HepG2 (cell line): Measurements from ENCODE around the gene PRDX2. TPM values are rescaled to one million over a fixed set of nuclear protein-coding genes. Genes with fewer than 3 reads are reported as not detected.

Source experiments
- PRMT3 ChIP-seq: sonication (generic); formaldehyde crosslinking; IDR thresholded peaks from 2 replicates; pipeline ENCODE4 v1.8.1; 2022; ENCODE audit warnings: low read depth, mild to moderate bottlenecking, moderate library complexity, missing genetic modification reagents, borderline replicate concordance
- SNAI1 ChIP-seq: sonication (generic); formaldehyde crosslinking; IDR thresholded peaks from 2 replicates; pipeline ENCODE4 v1.5.0; 2020; ENCODE audit warnings: mild to moderate bottlenecking, missing genetic modification reagents, borderline replicate concordance
- ZFP82 ChIP-seq: sonication (generic); formaldehyde crosslinking; IDR thresholded peaks from 2 replicates; pipeline ENCODE4 v1.5.1; 2020; ENCODE audit warnings: mild to moderate bottlenecking, missing genetic modification reagents, borderline replicate concordance
- ZNF589 ChIP-seq: sonication (generic); formaldehyde crosslinking; conservative IDR thresholded peaks from 2 replicates; pipeline ENCODE4 v1.8.0; 2022; ENCODE audit warnings: mild to moderate bottlenecking, moderate library complexity, missing genetic modification reagents
- polyA plus RNA-seq, 8 experiments: library from polyadenylated mRNA; depleted of rRNA in 3 of 8; stranded (reverse) in 7 of 8; unstranded in 1 of 8; fragments of >200 nt; fragmentation: Illumina TruSeq in 4 of 8; extraction: Trizol in 4 of 8; gene quantifications; 2 replicates each; pipeline versions ENCODE4 v1.2.1 to v1.2.3, GENCODE V29; 2011 to 2016; ENCODE audit warnings: low read depth in 4 of 8, missing spikeins in 1 of 8, mixed read lengths in 1 of 8; ENCODE audit not compliant: insufficient read depth in 1 of 8
- total RNA-seq, 5 experiments: library from RNA; depleted of rRNA; stranded (reverse); fragments of >200 nt; fragmentation: Illumina TruSeq; extraction: Trizol; gene quantifications; 2 replicates each; pipeline ENCODE4 v1.2.3, GENCODE V29; 2016; ENCODE audit warnings: low read depth in 1 of 5
- TF ChIP-seq, protein P1 (sequence below): sonication (generic); formaldehyde crosslinking; IDR thresholded peaks from 2 replicates; pipeline ENCODE4 v1.4.0; 2020; ENCODE audit warnings: mild to moderate bottlenecking, missing genetic modification reagents
- TF ChIP-seq, protein P2 (sequence below): sonication (generic); formaldehyde crosslinking; IDR thresholded peaks from 2 replicates; pipeline ENCODE4 v1.5.0; 2020; ENCODE audit warnings: mild to moderate bottlenecking, missing genetic modification reagents, borderline replicate concordance
- TF ChIP-seq, protein P3 (sequence below): fragments of 450-650 bp; IDR thresholded peaks from 2 replicates; pipeline ENCODE4 v1.6.1; 2016

The PRDX2 gene
- total and polyA plus RNA-seq, 2 of the 13 experiments (the other 11 are each of a cell fraction or from before 2014, with no cell fraction given) = 218 to 381 TPM

DNA sequence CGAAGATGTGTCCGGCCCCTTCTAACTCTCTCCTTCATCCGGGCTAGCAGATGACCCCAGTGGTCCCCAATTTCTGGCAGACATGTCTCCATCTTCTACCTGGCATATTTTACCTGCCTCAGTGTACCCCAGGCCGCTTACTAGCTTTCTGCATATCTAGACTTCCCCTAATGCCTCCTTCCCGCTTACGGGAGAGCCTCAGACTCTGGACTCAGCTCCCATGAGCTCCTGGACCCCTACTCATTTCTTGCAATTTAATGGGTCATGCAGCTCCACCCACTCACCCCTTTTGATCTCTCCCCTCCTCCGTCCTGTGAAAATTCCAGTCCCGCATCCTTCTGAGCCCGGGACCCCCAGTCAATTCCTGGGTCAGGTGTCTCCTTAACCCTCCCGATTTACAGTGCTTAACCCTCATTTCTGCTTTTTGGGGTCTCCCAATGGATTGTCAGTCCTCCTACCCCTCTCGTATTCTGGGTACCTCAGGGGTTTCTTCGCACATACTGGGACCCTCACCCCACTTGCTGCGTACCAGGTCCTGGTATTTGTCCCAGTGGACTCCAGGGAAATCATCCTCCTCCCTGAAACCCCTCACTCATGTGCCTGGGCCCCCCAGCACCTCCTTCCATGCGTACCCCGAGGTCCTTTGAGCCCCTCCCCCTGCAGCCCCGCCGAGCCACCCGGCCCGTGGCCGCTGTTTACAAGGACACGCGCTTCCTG lies 10.8 kb downstream of the PRDX2 start (continued):
- TF ChIP-seq, protein P1, sequence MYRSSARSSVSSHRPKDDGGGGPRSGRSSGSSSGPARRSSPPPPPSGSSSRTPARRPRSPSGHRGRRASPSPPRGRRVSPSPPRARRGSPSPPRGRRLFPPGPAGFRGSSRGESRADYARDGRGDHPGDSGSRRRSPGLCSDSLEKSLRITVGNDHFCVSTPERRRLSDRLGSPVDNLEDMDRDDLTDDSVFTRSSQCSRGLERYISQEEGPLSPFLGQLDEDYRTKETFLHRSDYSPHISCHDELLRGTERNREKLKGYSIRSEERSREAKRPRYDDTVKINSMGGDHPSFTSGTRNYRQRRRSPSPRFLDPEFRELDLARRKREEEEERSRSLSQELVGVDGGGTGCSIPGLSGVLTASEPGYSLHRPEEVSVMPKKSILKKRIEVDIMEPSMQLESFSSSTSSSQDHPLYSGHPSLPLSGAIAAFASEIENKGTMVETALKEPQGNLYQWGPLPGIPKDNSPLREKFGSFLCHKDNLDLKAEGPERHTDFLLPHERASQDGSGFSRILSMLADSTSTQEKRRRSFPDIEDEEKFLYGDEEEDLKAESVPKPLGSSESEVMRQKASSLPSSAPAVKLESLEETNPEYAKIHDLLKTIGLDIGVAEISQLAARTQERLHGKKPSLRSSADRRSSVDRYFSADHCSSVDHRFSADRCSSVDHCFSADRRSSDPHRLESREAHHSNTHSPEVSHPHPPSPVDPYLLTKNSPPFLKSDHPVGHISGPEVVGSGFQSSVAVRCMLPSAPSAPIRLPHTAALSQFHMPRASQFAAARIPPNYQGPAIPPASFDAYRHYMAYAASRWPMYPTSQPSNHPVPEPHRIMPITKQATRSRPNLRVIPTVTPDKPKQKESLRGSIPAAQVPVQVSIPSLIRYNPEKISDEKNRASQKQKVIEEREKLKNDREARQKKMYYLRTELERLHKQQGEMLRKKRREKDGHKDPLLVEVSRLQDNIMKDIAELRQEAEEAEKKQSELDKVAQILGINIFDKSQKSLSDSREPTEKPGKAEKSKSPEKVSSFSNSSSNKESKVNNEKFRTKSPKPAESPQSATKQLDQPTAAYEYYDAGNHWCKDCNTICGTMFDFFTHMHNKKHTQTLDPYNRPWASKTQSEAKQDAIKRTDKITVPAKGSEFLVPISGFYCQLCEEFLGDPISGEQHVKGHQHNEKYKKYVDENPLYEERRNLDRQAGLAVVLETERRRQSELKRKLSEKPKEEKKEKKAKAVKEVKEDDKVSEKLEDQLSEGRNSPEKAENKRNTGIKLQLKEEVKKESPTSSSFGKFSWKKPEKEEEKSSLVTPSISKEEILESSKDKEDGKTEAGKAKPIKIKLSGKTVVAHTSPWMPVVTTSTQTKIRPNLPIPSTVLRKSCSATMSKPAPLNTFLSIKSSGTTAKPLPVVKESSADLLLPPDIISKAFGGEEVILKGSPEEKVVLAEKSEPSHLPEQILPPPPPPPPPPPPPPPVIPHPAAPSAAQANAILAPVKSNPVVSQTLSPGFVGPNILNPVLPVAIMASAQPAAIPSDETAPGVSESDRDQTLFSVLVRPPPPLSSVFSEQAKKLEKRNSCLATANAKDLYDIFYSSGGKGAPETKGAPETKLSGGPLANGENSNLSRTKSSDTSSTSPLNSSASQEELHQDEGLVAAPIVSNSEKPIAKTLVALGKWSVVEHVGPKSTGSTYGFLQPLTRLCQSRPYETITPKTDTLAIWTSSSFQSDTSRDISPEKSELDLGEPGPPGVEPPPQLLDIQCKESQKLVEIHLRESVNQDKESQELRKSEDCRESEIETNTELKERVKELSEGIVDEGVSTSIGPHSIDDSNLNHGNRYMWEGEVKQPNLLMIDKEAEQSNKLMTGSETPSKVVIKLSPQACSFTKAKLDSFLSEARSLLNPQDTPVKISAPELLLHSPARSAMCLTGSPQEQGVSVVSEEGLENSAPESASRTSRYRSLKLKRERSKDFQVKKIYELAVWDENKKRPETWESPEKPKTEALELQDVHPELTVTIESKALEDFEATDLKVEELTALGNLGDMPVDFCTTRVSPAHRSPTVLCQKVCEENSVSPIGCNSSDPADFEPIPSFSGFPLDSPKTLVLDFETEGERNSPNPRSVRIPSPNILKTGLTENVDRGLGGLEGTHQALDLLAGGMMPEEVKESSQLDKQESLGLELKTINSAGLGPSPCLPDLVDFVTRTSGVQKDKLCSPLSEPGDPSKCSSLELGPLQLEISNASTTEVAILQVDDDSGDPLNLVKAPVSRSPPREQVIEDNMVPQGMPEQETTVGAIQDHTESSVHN (CRISPR knock-in tag) = no peak
- TF ChIP-seq ZFP82 (CRISPR knock-in tag) (peak; percentile 16; the same call in 1 of the 2 replicates), PRMT3 (CRISPR knock-in tag) (0 out of 2 replicates have a peak, but pooled peaks have one; percentile 67), ZNF589 (no peak), SNAI1 (CRISPR knock-in tag) (no peak)
- TF ChIP-seq, protein P2, sequence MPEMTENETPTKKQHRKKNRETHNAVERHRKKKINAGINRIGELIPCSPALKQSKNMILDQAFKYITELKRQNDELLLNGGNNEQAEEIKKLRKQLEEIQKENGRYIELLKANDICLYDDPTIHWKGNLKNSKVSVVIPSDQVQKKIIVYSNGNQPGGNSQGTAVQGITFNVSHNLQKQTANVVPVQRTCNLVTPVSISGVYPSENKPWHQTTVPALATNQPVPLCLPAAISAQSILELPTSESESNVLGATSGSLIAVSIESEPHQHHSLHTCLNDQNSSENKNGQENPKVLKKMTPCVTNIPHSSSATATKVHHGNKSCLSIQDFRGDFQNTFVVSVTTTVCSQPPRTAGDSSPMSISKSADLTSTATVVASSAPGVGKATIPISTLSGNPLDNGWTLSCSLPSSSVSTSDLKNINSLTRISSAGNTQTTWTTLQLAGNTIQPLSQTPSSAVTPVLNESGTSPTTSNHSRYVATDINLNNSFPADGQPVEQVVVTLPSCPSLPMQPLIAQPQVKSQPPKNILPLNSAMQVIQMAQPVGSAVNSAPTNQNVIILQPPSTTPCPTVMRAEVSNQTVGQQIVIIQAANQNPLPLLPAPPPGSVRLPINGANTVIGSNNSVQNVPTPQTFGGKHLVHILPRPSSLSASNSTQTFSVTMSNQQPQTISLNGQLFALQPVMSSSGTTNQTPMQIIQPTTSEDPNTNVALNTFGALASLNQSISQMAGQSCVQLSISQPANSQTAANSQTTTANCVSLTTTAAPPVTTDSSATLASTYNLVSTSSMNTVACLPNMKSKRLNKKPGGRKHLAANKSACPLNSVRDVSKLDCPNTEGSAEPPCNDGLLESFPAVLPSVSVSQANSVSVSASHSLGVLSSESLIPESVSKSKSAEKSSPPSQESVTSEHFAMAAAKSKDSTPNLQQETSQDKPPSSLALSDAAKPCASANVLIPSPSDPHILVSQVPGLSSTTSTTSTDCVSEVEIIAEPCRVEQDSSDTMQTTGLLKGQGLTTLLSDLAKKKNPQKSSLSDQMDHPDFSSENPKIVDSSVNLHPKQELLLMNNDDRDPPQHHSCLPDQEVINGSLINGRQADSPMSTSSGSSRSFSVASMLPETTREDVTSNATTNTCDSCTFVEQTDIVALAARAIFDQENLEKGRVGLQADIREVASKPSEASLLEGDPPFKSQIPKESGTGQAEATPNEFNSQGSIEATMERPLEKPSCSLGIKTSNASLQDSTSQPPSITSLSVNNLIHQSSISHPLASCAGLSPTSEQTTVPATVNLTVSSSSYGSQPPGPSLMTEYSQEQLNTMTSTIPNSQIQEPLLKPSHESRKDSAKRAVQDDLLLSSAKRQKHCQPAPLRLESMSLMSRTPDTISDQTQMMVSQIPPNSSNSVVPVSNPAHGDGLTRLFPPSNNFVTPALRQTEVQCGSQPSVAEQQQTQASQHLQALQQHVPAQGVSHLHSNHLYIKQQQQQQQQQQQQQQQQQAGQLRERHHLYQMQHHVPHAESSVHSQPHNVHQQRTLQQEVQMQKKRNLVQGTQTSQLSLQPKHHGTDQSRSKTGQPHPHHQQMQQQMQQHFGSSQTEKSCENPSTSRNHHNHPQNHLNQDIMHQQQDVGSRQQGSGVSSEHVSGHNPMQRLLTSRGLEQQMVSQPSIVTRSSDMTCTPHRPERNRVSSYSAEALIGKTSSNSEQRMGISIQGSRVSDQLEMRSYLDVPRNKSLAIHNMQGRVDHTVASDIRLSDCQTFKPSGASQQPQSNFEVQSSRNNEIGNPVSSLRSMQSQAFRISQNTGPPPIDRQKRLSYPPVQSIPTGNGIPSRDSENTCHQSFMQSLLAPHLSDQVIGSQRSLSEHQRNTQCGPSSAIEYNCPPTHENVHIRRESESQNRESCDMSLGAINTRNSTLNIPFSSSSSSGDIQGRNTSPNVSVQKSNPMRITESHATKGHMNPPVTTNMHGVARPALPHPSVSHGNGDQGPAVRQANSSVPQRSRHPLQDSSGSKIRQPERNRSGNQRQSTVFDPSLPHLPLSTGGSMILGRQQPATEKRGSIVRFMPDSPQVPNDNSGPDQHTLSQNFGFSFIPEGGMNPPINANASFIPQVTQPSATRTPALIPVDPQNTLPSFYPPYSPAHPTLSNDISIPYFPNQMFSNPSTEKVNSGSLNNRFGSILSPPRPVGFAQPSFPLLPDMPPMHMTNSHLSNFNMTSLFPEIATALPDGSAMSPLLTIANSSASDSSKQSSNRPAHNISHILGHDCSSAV = no peak
- TF ChIP-seq, protein P3, sequence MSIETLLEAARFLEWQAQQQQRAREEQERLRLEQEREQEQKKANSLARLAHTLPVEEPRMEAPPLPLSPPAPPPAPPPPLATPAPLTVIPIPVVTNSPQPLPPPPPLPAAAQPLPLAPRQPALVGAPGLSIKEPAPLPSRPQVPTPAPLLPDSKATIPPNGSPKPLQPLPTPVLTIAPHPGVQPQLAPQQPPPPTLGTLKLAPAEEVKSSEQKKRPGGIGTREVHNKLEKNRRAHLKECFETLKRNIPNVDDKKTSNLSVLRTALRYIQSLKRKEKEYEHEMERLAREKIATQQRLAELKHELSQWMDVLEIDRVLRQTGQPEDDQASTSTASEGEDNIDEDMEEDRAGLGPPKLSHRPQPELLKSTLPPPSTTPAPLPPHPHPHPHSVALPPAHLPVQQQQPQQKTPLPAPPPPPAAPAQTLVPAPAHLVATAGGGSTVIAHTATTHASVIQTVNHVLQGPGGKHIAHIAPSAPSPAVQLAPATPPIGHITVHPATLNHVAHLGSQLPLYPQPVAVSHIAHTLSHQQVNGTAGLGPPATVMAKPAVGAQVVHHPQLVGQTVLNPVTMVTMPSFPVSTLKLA = 0 out of 2 replicates have a peak, but pooled peaks have one; percentile 96
